HG03066 (cell line): ENCODE measurements around the gene CDADC1.
"Not testable (repeated sequence)": the region's sequence is repeated elsewhere in the genome, so short reads cannot be mapped to it uniquely, and the experiment has no call there.

Experiments
- ATAC-seq: cut with Tn5 transposase; IDR thresholded peaks from one replicate; pipeline ENCODE4 v1.9.1; 2021; ENCODE audit warnings: low read depth; ENCODE audit not compliant: unreplicated experiment

CDADC1 gene

GRCh38 chr13:49310251-49310650 is 62.5 kb downstream of the CDADC1 start:
- no peak for ATAC-seq

- no peak for ATAC-seq
Measured at GRCh38 chr13:49311816-49312215, 64.1 kb downstream of the CDADC1 start.

- no peak for ATAC-seq
Measured at GRCh38 chr13:49314344-49314882, 66.7 kb downstream of the CDADC1 start.

- ATAC-seq = no peak
Measured at GRCh38 chr13:49315036-49315565, 67.4 kb downstream of the CDADC1 start.

- ATAC-seq = no peak
Measured at GRCh38 chr13:49315756-49316482, 68.2 kb downstream of the CDADC1 start.

GRCh38 chr13:49319551-49319950 is 71.8 kb downstream of the CDADC1 start:
- ATAC-seq = no peak

GRCh38 chr13:49319951-49320350 is 72.2 kb downstream of the CDADC1 start:
- no peak for ATAC-seq

GRCh38 chr13:49320975-49321374 is 73.2 kb downstream of the CDADC1 start:
- ATAC-seq = no peak

GRCh38 chr13:49322702-49323101 is 75.0 kb downstream of the CDADC1 start:
- no peak for ATAC-seq

- no peak for ATAC-seq
Measured at GRCh38 chr13:49323344-49323743, 75.6 kb downstream of the CDADC1 start.

- no peak for ATAC-seq
Measured at GRCh38 chr13:49326222-49326917, 78.6 kb downstream of the CDADC1 start.

GRCh38 chr13:49327145-49327544 is 79.4 kb downstream of the CDADC1 start:
- not testable (repeated sequence) for ATAC-seq

- ATAC-seq = no peak
Measured at GRCh38 chr13:49329831-49330545, 82.3 kb downstream of the CDADC1 start.

GRCh38 chr13:49330546-49330864 is 82.8 kb downstream of the CDADC1 start:
- no peak for ATAC-seq

GRCh38 chr13:49336655-49337054 is 88.9 kb downstream of the CDADC1 start:
- no peak for ATAC-seq

GRCh38 chr13:49340161-49340560 is 92.4 kb downstream of the CDADC1 start:
- ATAC-seq = no peak

- no peak for ATAC-seq
Measured at GRCh38 chr13:49341517-49341916, 93.8 kb downstream of the CDADC1 start.

- ATAC-seq = no peak
Measured at GRCh38 chr13:49341941-49342340, 94.2 kb downstream of the CDADC1 start.

- no peak for ATAC-seq
Measured at GRCh38 chr13:49342454-49342853, 94.7 kb downstream of the CDADC1 start.
